Keratinocyte (primary cell): ENCODE measurements around the gene SORBS2.

Experiments used
- CTCF ChIP-seq, 3 experiments: IDR thresholded peaks in 1 of 3; conservative IDR thresholded peaks in 1 of 3; optimal IDR thresholded peaks in 1 of 3; 2 replicates in 2 of 3; 3 replicates in 1 of 3; pipeline versions ENCODE3 to v1.5.1; 2011; ENCODE audit warnings: low read length in 3 of 3, mild to moderate bottlenecking in 3 of 3, moderate library complexity in 2 of 3, control low read depth in 1 of 3, inconsistent platforms in 1 of 3; ENCODE audit not compliant: insufficient read depth in 2 of 3; ENCODE audit errors: extremely low read depth in 1 of 3
- EZH2 ChIP-seq: IDR thresholded peaks from one replicate; pipeline ENCODE4 v1.6.1; 2012; ENCODE audit warnings: inconsistent platforms, mild to moderate bottlenecking, low read length, moderate library complexity

- TF ChIP-seq CTCF (optimal IDR thresholded peaks at IDR 0.05 in 1 of 3, IDR thresholded peaks at IDR 0.05 in 1 of 3, conservative IDR thresholded peaks at IDR 0.05 in 1 of 3; ENCODE audit: extremely low read depth in 1 of 3, insufficient read depth in 2 of 3, low read length in 3 of 3) (no peak), EZH2 (no peak)
Observed at GRCh38 chr4:185592845-185593488, 219.0 kb downstream of the SORBS2 start.
